Vagina (tissue), 2 donors: ENCODE data around the gene ZNF346.

Source experiments
- CTCF ChIP-seq, 3 experiments: fragments of 450-650 bp in 2 of 3; fragments of 200-600 bp in 1 of 3; sonication (generic) in 1 of 3; IDR thresholded peaks; one replicate each; pipeline ENCODE4 v1.5.1; 2017 to 2019; ENCODE audit warnings: antibody characterized with exemption in 3 of 3, mild to moderate bottlenecking in 2 of 3, moderate library complexity in 2 of 3
- POLR2A ChIP-seq, 2 donors: fragments of 450-650 bp; IDR thresholded peaks; one replicate each; pipeline ENCODE4 v1.6.1; 2017; ENCODE audit warnings: antibody characterized with exemption in 2 of 2, mild to moderate bottlenecking in 2 of 2, moderate library complexity in 2 of 2
- POLR2AphosphoS5 ChIP-seq, 2 donors: sonication (generic); formaldehyde crosslinking; IDR thresholded peaks; one replicate each; pipeline ENCODE4 v1.9.0; 2017; ENCODE audit warnings: antibody characterized with exemption in 2 of 2, mild to moderate bottlenecking in 2 of 2, low read depth in 1 of 2; ENCODE audit not compliant: insufficient read depth in 1 of 2

GRCh38 chr5:177112589-177113220 lies 90.2 kb downstream of the ZNF346 start:
- TF ChIP-seq CTCF (IDR thresholded peaks at IDR 0.05) (no peak), POLR2A (IDR thresholded peaks at IDR 0.05) (no peak), POLR2AphosphoS5 (IDR thresholded peaks at IDR 0.05; ENCODE audit: insufficient read depth in 1 of 2, low read depth in 1 of 2) (no peak)
